CD4-positive, alpha-beta T cell treated with Interleukin-21 for 1 hour (primary cell): Measurements from ENCODE around the gene NPAT.
"Not testable (repeated sequence)": the region's sequence is repeated elsewhere in the genome, so short reads cannot be mapped to it uniquely, and the experiment has no call there.

Source experiments
- DNase-seq: peaks from one replicate; pipeline ENCODE4 v3.0.0-alpha.2; 2020

NPAT gene

DNA sequence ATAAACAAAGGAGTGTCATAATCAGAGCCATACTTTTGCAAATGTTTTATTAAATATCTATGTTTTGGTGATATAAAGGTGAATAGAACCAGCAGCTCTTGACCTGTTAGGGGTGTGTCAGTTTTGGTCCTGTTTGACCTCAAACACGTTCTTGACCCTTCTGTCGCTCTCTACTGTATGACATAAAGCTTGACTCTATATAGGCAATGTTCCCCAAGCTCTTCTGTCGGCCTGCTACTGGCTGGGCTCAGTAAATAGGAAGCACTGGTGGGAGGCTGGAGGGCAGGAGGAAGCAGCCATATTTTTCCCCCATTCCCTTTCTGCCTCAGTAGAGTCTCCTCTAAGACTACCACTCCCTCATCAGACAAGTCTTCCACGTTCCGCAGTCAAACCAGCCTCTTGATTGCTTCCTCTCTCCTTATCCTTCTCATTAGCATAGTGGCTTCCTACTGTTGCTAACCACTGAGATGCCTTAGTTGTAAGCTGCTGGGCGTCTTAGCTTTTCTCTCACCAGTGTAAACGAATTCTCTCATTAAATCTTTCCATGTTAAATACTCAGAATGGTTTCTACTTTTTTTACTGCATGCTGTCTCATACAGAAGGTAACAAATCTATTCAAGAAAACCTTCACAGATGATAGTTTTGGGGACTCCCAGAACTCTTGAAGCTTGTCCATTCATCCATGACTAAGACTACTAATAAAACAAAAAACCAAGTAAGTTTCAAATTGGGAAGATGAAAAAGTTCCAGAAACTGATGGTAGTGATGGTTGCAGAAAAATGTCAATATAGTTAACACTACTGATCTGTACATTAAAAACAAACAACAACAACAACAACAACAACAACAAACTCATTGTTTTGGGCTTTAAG lies 3.3 kb downstream of the NPAT start:
- peak; percentile 8 for DNase-seq

DNA sequence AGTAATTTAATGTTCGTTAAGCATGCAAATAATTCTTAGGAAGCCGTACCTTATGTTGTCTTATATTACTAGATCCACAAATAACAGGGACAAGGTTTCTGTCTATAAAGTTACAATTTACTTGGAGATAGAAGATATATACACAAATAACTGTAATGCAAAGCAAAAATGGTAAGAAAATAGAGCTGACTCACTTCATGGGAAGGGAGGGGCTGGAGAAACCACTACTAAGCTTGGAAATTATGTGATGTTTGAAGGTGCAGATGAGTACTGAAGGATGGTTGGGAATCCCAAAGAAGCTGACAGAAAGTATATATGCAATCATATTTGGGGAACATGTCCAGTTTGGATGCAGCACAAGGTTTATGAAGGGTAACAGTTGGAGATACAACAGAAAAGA lies 4.0 kb downstream of the NPAT start:
- no peak for DNase-seq

DNA sequence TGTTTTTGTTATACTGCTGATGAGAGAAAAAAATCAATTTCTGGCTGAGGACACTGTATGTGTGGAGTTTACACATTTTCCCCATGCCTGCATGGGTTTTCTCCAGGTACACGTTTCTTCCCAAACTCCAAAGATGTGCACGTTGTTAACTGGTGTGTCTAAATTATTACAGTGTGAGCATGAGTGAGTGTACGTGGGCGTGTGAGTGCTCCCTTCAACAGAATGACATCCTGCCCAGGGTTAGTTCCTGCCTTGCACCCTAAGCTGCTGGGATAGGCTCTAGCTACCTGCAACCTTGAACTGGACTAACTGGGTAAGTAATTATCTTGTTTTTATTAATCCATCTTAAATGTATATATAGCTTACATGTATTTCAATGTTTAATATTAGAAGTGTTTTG lies 5.5 kb downstream of the NPAT start:
- peak; percentile 15 for DNase-seq

DNA sequence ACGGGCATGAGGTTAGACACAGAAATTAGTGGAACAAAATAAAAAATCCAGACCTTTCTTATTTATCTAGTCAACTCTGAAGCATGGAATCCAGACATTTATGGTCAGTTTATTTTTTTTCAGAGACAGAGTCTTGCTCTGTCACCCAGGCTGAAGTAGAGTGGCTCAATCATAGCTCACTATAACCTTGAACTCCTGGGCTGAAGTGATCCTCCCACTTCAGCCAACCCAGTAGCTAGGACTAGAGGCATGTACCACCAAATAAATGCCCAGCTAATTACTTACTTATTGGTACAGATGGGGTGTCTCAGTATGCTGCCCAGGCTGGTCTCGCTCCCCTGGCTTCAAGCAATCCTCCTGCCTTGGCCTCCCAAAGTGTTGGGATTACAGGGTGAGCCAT lies 8.7 kb downstream of the NPAT start:
- no peak for DNase-seq

DNA sequence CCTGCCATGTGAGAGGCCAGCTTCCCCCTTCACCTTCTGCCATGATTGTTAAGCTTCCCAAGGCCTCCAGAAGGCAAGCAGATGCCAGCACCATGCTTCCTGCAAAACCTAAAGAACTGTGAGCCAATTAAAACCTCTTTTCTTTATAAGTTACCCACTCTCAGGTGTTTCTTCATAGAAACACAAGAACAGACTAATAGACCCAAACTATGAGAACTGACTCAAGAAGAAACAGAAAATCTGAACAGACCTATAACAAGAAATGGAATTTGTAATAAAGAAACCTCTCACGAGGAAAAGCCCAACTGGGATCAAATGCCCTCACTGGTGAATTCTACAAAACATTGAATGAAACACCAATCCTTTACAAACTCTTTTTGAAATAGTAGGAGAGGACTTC lies 12.0 kb downstream of the NPAT start:
- no peak for DNase-seq

DNA sequence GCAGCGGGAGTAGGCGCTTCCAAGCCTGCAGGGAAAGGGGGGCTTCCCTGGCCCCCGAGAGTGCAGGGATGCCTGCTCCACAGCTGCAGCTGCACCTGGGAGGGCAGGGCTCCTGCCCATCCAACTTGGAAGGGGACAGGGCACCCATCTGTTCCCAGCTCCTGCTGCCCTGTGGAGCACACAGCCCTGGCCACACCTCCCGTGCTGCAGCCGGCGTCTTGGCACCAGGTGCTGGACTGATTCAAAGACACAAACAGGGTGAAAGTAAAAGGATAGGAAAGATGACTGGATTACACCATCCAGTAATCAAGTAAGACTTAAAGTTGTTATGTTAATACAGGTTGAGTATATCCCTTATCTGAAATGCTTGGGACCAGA lies 14.8 kb downstream of the NPAT start:
- DNase-seq = no peak

DNA sequence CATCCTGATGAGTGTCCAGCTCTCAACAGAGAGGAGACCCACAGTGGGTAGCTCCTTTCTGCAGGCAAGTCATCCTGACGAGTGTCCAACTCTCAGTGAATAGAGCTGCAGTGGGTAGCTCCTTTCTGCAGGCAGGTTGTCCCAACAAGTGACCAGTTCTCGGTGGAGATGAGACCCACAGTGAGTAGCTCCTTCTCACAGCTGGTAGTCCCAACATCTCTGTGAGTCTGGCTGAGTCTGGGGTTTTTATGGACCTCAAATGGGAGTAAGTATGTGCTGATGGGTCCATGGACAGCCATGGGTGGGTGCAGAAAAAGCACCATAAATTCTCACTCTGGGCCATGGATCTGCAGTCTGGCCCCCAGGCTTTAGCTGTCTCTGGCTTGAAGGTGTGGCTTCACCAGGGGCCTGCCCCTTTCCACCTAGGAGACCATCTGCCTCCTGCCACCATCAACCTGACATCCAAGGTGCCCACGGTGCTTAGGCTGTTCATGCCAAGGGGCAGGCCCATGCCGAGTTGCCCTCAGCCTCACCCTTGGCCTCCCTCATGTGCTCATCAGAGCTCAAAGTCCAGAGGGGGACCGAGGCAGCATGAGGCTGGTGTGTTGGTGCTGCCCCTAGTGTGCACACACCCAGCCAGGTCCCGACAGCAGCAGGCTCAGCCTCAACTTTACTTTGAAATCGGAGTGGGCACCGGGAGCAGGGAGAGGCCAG lies 15.3 kb downstream of the NPAT start:
- DNase-seq = no peak

DNA sequence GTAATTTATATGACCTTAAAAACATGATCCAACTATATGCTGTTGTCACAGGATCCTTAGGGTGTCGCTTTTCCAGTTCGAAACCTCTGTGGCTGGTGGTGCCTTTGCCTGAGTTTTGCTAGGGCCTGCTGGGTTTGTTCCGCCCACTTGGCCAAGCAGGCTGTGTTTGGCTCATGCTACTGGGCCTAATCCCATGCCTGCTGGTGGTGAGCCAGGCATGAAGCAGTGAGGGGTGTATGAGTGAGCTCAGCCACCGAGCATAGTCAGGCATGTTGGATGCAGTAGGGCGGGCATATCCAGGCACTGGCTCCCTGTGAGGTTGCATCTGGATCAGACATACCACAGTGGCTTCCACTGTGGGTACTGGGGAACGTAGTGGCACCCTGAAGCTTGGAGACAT lies 16.3 kb downstream of the NPAT start:
- no peak for DNase-seq

DNA sequence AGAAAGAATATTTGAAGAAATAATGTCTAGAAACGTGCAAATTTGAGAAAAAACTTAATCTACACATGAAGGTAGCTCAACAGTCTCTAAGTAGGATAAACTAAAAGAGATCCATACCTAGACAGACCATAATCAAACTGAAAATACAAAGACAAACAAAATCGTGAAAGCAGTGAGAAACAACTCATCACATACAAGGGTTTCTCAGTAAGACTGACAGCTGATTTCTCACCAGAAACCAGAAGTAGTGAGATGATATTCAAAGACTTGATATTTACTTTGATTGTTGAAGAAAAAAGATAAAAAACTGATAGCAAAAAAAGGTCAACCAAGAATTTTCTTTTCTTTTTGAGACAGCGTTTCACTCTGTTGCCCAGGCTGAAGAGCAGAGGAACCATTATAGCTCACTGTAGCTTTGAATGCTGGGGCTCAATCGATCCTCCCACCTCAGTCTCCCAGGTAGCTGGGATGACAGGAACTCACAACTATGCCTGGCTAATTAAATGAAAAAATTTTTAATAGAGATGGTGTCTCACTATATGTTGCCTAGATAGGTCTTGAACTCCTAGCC lies 17.4 kb downstream of the NPAT start:
- no peak for DNase-seq

DNA sequence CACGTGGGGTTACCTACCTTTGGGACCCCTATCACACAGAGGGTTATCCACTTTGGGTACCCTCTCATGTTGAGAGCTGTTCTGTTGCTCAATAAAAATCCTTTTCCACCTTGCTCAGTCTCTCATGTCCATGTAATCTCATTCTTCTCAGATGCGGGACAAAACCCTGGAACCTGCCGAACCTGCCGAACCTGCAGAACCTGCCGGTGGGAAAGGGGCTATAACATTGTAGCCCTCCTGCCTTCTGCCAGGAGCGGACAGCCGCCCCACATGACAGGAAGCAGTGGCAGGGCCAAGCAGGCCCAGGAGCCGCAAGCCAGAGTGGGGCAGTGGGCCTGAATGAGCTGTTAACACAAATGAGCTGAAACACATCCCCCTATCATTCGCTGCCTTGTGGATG lies 18.1 kb downstream of the NPAT start:
- no peak for DNase-seq

DNA sequence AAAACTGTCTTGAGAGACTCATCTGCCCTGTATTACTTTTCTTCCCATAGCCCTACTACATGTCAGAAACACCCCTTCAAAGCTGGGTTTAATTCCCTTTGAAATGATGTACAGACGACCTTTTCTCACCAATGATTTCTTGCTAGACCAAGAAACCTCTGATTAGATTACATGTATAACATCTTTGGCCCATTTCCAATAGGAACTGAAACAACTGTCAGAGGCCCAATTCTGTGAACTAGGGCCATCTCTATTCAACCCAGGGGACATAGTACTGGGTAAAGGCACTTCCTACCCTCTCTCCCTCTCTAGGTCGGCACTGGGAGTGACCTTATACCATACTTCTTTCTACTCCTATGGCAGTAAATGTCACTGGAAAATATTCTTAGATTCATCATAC lies 19.4 kb downstream of the NPAT start:
- no peak for DNase-seq

DNA sequence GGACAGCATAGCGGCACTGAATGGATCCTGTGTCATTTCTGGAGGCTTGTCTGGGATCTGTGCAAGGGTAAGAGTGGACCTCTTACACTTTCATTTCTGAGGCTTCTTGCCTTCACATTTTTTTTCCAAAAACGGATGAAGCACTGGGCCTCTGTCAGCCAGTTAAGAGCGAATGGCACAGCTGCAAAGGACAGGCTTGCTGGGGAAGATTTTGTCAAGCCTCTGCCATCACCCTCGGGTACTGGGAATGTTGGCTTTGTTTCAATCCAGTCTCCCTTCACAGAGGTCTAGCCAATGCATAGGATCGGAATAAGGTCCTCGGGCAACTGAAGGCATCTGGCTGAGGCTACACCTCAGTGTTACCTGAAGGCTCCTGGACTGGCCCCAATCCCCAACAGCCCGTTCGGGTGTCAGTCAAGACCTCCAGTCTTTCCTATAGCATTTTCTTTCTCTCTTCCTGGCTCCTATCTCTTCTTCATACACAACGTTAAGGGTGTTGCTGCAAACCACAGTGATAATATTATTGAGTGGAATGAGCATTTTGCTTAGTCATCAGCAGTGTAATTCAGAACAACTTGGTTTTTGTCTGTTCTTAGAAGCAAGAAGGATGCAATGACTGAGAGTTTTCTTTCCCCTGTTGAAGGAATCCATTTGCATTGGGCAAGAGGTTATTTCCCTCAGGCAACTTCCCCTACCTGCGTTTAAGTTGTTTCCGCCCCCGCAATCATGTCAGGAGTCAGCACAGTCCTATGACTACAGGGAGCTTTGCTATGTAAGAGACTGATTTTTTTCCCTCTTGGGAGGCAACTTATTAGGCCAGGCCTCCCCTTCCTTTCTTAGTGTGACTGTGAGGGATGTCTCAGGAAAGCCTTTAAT lies 22.8 kb downstream of the NPAT start:
- DNase-seq = peak; percentile 35

DNA sequence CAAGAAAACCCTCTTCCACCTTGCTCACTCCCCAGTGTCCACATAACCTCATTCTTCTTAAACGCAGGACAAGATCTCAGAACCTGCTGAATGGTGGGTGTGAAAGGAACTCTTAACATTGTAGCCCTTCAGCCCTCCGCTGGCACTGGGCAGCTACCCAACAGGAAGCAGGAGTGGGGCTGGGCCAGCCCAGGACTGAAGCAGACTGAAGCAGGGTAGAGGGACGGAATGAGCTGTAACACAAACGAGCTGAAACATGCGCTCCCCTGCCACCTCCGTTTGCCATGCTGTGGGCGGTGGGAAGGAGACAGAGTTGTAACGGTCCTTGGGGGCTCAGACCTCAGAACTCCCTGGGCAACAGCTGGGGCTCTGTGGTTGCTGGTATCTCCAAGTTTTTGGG lies 23.6 kb downstream of the NPAT start:
- DNase-seq = no peak

DNA sequence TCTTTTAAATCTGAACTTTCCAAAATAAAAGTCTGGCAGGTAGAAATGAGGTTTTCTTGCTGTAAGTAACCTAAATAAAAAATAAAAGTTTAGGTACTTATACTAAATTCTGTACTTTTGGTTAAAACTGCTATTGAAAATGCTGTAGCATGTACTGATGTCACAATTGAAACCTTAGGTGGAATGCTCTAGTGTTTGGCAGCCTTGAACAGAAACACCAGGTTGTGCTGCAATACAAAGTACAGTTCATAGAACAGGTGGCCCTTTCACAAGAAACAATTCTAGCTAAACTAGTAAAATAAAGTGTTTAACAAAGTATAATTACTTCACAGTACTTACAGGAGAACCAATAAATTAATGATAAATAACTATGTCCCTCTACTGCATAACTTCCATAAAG lies 25.1 kb downstream of the NPAT start:
- DNase-seq = no peak

DNA sequence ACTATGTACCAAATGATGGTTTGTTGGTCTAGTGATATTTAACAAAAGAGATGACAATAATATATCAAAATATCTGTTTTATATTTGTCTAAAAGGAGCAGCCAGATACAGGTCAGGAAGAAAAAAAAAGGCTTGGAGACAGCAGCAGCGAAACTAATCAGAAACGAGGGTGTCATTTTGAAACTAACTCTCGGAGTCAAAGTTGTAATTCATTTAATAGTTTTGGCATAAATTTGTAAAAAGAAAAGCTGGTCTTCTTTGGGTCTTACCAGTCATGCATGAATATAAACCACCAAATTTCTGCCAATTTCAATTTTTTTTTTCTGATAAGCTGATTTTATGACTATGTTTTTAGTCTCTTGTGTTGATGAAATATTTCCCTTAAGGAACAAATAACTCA lies 25.5 kb downstream of the NPAT start:
- no peak for DNase-seq

DNA sequence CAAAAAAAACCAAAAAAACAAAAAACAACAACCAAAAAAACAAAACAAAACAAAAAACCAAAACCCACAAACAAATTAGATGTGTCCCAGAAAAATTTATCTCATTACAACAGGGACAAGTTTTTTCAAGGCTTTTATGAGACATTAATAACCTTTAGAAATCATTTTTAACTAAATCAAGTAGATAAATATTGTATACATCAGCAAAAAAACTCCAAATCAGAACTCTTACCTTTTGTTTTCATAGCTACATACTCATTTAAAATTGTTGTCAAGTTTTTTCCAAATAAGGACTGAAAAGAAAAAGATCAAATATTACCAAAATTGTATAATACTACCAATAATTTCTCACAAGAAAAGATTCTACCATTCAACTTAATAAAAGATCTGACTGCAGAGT lies 28.7 kb downstream of the NPAT start:
- no peak for DNase-seq

DNA sequence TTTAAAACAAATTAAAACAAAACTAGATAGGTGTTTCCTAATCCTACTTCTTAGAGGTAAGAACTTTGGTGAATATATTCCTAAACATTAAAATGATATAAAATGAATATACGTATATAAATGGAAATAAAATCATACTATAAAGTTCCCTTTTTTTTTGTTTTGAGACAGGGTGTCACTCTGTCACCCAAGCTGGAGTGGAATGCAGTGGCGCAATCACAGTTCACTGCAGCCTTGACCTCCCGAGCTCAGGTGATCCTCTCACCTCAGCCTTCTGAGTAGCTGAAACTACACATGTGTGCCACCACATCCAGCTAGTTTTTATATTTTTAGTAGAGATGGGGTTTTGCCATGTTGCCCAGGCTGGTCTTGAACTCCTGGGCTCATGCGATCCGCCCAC lies 44.9 kb downstream of the NPAT start:
- no peak for DNase-seq

DNA sequence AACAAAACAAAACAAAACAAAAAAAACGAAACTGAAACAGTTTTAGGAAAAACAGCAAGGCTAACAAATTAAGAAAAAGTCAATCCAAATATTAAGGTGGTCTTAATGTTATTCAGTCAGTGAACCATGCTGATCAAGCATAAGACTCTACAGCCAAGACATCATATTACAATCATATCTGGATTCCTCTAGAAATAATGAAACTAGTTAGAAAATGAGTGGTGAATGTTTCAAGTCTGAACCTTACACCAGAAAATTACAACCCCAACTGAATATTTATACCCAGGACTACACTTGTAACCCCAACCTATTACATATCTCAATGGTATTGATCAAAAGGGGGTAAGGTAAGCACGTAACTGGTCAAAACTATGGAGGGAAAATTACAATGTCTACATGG lies 52.3 kb downstream of the NPAT start:
- DNase-seq = no peak

DNA sequence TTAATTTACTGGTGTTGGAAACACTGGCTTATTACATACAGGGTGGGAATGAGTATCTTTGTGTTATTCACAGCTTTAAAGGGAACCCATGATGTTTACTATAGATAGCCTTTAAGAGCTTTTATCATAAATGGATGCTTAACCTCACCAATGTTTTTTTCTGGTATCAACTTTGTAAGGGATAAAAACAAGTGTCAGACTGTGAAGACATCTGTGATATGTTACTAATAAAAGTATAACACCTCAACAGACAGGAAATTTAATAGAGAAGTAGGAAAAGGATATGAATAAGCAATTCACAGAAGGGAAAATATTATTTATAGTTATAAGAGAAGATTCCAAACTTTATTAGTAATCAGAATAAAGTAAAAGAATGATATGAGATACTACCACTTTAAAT lies 54.8 kb downstream of the NPAT start:
- DNase-seq = no peak

DNA sequence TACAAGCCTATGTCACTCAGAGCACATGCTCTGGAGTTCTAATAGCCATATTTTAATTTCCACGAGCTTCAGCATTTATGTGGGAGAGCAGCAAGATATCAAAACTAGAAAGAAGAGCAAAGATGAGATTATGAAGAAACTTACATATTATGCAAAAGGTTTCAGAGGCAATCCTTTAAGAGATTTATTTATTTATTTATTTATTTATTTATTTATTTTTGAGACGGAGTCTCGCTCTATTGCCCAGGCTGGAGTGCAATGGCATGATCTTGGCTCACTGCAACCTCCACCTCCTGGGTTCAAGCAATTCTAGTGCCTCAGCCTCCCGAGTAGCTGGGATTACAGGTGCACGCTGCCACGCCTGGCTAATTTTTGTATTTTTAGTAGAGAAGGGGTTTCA lies 59.6 kb downstream of the NPAT start:
- not testable (repeated sequence) for DNase-seq

DNA sequence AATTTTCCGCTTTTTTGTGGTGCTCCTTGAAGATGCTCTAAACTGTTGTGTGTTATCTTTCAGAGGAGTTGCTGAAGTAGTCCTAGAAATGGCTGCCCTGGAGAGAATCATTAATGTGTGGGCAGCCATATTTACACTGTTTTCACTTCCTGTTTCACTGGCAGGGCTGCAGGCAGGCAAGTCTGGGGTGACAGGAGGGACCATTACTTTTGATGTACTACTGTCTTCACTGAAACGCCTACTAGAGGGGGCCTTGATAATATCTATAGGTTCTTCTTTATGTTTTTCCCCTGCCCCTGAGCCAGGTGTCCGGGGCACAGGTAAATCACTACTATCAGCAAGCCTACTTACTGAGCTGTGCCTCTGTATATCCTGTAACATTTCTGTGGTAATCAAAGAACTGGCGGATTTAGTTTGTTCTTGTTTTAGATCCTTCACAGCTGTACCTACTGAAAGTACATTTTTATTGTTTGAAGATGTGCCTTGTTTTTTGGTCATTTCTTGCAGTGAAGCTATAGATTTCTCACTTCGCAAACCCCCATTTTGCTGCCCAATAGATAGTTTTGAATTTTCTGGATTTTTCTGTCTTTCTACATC lies 61.4 kb downstream of the NPAT start:
- DNase-seq = peak; percentile 4

DNA sequence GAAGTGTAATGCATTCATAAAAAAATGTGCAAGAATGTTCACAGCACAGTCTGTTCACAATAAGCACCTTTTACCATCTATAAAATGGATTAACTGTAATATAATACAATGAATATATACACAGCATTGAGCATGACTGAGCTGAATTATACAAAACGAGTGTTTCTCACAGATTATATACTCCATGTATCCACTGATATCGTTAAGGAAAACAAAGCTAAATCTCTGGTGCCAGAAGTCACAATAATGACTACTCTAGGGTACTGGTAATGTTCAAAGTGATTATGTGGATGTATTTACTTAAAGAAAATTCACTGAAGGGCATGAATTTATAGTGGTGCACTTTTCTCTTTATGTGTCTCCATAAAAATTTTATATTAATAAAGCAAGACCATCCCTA lies 67.8 kb downstream of the NPAT start:
- DNase-seq = no peak

DNA sequence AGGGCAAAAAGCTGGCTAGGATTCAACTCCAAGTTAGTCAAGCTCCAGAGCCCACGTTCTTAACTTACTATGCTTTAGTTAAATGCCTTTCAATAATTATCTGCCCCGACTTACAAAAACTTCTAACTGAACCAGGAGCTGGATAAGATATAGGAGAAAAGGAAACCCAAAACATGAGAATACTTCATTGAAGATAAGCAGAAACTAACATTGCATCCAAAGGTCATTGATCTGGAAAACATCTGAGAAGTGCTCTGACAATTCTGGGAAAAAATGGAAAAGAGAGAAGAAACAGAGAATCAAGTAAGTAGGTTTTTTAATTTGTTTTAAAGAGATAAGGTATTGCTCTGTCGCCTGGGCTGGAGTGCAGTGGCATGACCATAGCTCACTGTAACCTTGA lies 73.9 kb downstream of the NPAT start:
- no peak for DNase-seq
